Activated CD8-positive, alpha-beta memory T cell treated with anti-CD3 and anti-CD28 coated beads for 48 hours (primary cell): Measurements from ENCODE around the gene OR5H14.
"Not testable (repeated sequence)": the region's sequence is repeated elsewhere in the genome, so short reads cannot be mapped to it uniquely, and the experiment has no call there.

Experiments used
- DNase-seq, 3 experiments: peaks; one replicate each; pipeline ENCODE4 v3.0.0-alpha.2; 2020; ENCODE audit warnings: low read depth in 2 of 3, low spot score in 2 of 3

OR5H14 gene

DNA sequence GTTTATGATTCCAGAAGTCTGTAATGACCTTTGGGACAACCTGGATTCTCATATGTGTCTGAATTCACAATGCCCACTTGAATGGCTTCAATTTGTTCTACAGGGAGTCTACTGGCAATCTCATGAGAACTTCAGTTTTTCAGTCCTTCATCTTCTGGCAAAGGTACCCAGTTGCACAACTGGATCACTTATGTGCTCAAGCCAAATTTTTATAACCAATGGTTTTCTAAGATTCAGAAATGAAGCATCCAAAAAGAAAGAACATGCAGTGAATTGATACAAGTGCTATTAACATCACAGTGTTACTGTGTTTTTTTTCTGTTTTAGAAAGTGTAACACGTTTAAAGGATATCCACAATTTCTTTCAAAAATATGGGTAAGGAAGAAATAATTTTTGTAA, at the start of gene OR5H14:
Gene OR5H14 (plus strand): TSS at position 301 of the 400 bp plus-strand sequence. CDS start 1,907 bp downstream, outside the sequence.
- no peak for DNase-seq

DNA sequence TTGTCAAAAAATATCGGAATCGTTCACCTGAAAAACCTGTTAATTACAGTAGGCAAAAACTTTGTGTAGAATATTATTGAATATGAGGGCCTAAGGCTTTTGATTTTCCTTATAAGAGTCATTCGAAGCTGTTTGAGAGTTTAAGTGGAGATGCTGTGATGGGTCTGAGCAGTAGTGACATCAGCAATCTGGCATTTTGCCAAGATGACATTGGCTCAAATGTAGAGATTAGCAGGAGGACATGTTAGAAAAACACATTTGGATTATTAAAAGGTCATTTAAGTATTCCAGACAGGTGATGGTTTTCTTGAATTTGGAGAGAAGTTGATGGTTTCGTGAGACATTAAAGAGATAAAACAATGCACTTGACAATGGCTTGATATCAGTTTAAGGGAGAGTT, 47.4 kb upstream of the OR5H14 start:
- no peak for DNase-seq

DNA sequence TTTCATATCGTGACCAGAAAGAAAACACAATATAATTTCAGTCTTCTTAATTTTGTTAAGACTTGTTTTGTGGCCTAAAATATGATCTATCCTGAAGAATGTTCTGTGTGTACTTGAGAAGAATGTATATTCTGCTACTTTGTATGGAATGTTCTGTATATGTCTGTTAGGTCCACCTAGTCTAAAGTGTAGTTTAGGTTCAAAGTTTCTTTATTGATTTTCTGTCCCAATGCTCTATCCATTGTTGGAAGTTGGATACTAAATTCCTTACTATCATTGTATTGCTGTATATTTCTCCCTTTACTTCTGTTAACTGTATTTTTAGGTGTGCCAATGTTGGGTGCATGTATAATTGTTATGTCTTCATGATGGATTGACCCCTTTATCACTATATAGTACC, 39.1 kb upstream of the OR5H14 start:
- no peak for DNase-seq

DNA sequence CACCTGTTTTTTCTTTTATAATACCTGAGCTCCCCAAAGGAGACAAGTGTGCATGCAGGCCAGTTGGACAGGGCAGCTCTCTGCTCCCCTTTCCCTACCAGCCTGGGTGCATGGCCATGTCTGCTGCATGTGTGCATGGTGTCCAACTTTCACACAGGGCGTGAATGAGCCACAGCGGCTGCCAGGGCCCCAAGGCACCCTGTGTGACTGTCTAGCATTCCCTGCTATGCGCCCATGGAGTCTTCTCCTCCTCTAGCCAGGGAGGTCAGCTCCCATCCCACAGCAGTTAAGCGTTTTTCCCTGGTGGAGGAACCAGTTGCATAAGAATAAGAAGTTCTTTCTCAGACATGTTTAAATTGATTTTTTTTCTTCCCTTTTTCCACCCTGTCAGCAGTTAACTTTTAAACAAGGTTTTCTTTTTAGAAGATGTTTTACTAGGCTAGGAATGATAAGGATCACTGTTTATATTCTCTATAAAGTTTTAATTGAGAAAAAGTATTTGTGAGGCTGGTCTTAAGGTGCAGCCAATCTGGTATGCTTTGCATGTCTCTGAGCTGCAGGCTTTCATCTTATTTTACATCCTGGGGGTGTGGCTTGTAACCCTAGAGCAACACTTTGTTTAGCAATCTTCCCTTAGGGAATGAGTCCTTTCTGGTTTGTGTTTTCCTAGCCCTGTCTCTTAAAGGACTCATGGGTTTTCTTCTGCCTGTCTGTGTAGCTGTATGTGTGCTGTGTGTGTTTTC, 37.3 kb upstream of the OR5H14 start:
- no peak for DNase-seq

DNA sequence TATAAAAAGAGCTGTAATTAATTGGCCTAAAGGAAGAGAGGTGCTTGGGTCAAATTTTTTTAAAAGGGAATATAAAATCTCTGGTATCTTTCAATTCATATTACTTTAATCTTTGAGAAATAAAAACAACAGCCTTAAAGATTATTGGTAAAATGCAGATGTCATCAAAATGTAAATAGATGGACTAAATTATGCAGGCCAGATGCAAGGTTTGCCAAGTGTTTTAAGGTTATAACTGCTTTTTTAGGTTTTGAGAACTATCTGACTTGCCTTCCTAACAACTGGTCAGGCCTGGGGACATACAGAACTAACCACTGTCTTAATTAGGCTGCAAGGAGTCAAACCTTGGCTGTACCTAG, 36.8 kb upstream of the OR5H14 start:
- no peak for DNase-seq

DNA sequence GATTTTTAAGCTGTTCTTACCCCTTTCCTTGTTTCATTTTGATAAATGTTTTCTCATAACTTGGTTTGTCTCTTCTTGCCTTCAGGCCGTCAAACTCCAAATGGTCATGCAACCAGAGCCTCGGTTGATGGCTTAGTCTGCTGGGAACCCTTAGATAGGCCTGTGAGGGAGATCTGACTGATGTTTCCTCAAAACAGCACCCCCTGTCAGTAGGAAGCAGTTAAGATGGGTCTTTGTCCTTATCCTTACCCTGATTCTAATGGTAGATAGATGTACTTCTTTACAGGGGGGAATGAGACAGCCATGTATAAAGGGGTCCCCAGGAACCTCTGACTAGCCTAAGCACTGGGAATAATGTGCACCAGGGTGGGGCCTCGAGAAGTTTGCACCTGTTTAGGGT, 33.0 kb upstream of the OR5H14 start:
- DNase-seq = no peak

DNA sequence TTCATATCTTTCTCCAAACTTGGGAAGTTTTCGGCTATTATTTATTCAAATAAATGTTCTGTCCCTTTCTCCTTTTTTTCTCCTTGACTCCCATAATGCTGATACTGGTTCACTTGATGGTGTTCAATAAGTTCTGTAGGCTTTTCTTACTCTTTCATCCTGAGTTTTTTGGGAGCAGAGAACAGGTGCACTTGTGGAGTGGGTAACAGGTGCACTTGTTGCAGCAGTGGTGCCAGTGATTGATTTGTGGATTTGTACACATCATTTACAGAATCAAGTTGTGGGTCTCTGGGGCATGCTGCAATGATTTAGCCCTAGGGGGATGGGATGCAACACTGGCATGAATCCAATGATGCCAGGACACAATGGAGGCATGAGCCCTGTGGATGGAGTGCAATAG, 31.6 kb upstream of the OR5H14 start:
- DNase-seq = no peak

DNA sequence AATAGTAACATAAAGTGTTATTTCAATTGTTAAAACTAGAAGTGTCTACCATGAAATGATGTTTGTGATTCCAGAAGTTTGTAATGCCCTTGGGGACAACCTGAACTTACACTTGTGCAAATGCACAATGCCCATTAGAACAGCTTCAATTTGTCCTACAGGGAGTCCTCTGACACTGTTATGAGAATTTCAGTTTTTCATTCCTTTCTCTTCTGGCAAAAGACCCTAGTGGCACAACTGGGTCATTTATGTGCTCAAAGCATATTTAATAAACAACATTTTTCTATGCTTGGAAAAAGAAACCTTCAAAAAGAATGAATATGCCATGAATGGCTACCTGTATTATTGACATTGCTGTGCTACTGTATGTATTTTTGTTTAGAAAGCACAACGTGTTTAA, 16.9 kb upstream of the OR5H14 start, which contains the start of gene OR5H1:
Gene OR5H1 (plus strand): TSS at position 301 of the 400 bp plus-strand sequence. CDS start 1,977 bp downstream, outside the sequence.
- DNase-seq = no peak

DNA sequence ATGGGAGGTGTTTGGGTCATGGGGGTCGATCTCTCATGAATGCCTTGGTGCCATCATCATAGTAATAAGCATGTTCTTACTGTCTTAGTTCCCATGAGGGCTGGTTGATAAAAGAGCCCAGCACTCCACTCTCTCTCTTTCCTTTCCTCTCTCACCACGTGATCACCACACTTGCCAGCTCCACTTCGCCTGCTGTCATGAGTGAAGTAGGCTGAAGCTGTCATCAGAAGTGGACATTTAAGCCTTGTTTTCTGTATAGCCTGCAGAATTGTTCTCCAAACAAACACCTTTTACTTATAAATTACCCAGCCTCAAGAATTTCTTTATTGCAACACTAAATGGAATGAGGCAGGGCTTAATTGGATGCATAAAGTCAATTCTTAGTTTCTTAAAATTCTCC, 10.6 kb upstream of the OR5H14 start:
- DNase-seq = no peak

DNA sequence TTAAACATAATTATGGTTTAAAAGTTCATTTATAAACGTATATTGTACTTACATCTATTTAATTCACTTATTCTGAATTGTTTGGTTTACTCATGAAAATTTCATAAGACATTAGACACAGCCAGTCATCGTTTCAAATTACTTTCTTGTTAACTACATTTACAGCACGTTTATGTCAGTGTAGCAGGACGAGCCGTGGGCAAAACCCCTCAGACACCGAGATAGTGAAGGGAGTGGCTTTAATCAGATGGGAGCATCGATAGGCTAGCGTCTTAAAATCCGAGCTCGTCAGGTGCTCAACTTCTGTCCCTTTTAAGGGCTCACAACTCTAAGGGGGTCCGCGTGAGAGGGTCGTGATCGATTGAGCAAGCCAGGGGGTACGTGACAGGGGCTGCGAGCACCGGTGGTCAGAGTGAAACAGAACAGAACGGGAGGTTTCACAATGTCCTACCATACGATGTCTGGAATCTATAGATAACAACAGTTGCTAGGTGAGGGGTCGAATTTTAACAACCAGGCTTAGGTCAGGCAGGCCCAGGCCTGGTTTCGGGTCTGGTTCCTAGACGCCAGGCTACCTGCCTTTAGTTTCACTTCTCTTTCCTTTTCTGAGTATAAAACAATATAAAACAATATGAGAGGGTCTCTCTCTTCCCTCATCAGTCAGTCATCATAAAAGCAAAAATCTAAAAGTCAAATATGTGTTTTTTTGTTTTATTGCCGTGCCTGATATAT, 9.3 kb upstream of the OR5H14 start:
- not testable (repeated sequence) for DNase-seq

DNA sequence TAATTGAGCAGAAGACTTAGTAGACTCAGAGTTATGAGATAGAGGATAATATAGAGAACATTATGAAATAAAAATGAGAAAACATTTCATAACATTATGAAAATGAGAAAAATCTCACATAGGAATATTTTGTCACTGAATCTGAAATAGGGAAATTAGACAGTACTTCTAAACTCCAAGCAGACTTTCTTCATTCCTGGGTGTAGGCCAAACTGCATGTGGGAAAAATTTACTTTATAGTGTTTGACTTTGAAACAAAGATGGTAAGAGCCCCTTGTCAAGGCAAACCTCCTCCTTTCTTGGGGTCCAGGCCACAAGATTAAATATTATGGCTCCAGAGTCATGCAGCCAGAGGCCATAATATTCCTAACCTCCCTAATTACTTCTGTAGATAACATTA, 6.7 kb upstream of the OR5H14 start:
- no peak for DNase-seq

DNA sequence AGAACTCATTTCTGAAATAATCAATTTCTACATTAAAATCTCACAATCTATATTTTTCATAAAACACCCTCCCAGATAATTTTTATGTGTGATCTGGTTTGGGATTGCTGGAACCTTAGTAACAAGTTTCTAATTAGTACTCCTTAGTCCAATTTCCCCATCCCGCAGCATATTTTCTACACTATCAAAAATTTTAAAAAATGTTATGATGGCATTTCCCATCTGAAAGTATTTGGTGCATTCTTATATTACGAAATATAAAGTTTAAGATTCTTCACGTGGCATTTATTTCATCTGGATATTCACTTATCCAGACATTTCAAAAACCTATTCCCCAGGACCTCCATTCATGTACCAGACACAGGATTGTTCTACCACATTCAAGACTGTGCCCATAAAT, 1.5 kb downstream of the OR5H14 start:
- DNase-seq = no peak

DNA sequence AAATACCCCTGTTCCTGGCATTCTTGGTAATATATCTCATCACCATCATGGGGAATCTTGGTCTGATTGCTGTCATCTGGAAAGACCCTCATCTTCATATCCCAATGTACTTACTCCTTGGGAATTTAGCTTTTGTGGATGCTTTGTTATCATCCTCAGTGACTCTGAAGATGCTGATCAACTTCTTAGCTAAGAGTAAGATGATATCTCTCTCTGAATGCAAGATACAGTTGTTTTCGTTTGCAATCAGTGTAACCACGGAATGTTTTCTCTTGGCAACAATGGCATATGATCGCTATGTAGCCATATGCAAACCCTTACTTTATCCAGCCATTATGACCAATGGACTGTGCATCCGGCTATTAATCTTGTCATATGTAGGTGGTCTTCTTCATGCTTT, 2.2 kb downstream of the OR5H14 start:
- not testable (repeated sequence) for DNase-seq

DNA sequence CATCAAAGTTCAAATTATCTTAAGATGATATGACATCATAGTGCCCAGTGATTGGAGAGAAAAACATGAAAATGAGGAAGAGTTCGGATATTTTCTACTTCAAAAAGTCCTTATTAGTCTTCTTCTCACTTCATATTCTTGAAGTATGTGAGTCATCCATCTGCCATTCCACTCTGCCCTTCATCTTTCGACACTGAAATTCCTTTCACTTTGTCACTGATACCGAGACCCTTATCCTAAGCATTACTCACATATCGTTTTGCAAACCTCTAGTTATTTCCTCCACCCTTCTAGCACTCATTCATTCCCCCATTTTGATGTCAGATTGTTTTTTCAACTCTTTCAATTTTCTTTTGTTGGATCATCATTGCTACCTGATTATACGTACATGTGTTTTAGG, 4.0 kb downstream of the OR5H14 start:
- no peak for DNase-seq

DNA sequence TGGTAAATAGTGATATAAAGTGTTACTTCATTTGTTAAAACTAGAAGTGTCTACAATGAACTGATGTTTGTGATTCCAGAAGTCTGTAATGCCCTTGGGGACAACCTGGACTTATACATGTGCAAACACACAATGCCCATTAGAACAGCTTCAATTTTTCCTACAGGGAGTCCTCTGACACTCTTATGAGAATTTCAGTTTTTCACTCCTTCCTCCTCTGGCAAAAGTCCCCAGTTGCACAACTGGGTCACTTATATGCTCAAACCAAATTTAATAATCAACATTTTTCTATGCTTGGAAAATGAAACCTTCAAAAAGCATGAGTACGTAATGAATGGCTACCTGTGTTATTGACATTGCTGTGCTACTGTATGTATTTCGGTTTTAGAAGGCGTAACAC, 19.1 kb downstream of the OR5H14 start, which contains the start of gene OR5H15:
Gene OR5H15 (plus strand): TSS at position 301 of the 400 bp plus-strand sequence. CDS start 2,004 bp downstream, outside the sequence.
- no peak for DNase-seq

DNA sequence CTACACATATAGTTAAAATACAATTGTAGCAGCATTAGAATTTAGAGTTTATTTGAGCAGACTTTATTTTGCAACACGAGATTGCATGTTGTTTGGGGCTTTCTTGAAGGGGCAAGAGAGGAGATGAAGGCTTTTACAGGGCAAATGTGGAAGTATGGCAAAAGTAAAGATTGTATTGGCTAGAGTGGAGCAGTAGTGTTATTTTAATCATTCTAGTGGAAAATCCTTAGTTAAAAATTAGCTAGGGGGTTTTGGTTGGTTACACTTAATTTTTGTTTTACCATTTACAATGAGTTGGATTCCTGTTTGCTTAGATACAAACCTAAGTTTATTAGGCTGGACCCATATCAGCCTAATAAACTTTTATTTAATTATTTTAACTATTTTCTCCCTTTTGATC, 23.8 kb downstream of the OR5H14 start:
- no peak for DNase-seq

DNA sequence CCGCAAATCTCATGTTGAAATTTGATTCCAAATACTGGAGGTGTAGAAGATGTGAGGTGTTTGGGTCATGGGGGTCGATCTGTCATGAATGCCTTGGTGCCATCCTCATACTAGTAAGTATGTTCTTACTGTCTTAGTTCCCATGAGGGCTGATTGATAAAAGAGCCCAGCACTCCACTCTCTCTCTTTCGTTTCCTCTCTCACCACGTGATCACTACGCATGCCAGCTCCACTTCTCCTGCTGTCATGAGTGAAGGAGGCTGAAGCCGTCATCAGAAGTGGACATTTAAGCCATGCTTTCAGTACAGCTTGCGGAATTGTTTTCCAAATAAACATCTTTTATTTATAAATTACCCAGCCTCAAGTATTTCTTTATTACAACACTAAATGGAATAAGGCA, 25.3 kb downstream of the OR5H14 start:
- no peak for DNase-seq

DNA sequence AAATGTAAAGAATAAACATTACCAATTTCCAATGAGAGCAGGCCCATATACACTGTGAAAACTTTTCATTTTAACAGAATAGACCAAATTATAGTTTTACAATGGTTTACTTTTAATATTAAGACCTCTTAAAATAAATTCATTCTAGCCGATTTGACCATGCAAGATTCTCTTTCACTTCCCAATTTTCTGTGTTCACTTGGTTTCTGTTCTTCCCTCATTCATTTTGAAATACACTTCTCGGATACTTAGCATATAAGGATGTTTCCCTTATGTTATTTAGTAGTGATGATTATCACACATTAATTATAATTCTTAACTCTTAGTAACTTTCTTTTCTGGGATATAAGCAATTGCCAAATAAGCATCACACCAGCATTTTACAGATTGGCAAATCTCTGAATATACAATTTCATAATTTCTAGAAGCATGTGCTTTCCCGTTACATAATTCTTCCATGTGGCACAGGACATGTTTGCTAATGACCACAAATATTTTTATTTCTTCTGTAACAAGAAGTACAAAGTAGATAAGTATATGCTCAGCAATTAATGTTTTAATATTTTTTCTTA, 33.1 kb downstream of the OR5H14 start:
- DNase-seq = no peak

DNA sequence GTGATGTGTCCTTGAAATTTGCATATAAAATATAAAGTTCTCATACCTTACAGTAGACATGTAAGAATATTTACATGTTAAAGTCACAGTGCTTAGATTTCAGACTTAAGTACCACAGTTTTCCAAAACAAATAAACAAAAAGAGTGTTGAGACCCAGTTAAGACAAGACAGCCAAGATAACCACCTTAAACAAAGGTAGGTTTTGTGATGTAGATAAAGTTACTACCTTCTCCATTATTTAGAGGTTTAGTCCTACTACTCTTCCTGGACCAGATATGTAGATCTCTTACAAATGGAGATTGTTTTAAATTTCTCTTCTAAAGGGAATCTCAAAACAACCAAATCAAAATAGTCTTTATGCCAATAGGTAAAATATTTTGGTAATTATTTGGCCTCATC, 34.9 kb downstream of the OR5H14 start:
- no peak for DNase-seq

DNA sequence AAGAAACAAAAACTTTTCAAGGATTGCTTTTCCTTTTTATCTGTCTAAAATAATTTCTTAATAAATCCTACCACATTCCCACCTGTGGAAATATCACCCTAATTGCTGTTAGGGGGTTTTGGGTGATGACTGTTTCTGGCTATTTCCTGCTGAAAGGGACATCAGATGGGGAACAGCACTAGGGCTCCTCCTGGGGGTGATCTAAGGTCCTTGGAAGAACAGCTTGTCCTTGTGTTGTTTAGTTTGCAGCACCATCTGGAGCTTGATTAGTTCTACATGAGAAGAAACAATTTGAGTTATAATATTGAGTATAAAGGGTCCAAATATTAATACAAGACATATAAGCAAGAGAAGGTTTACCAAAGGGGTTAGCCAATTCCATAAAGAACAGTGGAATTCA, 37.9 kb downstream of the OR5H14 start:
- no peak for DNase-seq

DNA sequence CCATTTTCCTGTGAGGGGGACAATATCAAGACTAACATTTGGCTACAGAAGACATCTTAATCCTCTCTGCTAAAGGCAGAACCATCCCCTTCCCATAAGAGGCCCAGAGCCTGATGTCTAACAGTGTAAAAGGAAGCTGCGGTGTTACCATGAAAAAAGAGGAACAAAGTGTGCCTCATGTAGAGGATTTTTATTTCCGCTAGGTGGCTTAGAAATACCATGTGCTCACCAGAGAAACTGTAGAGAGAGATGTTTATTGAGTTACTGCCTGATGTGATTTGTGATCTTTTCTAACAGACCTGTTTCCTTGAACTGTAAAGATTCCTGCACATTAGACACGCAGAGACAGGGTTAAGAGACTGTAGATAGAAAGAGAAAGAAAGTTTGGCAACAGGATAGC, 41.3 kb downstream of the OR5H14 start:
- DNase-seq = no peak

DNA sequence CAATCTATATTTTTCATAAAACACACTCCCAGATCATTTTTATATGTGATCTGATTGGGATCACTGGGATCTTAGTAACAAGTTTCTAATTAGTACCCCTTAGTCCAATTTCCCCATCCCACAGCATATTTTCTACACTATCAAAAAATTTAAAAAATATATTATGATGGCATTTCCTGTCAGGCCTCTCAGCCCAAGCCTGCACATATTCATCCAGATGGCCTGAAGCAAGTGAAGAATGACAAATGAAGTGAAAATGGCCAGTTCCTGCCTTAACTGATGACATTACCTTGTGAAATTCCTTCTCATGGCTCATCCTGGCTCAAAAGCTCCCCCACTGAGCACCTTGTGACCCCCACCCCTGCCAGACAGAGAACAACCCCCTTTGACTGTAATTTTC, 43.6 kb downstream of the OR5H14 start:
- DNase-seq = not testable (repeated sequence)
